NCI-H146 treated with DMSO at 0.1 percent for 48 hours (cell line): ENCODE data around the gene CCDC184.
"Not testable (repeated sequence)": the region's sequence is repeated elsewhere in the genome, so short reads cannot be mapped to it uniquely, and the experiment has no call there.

Source experiments
- DNase-seq: peaks from one replicate; lab custom pipeline; 2025; ENCODE audit not compliant: unreplicated experiment; lab: John Stamatoyannopoulos, UW

Gene CCDC184

GRCh38 chr12:48201516-48201915 lies 18.1 kb downstream of the CCDC184 start:
- no peak for DNase-seq

GRCh38 chr12:48202766-48203165 lies 19.3 kb downstream of the CCDC184 start:
- no peak for DNase-seq

GRCh38 chr12:48203192-48203591 lies 19.7 kb downstream of the CCDC184 start, which contains the start of gene OR10AD1:
OR10AD1 (minus strand) TSS chr12:48203292; CDS start chr12:48203292, 0 bp downstream.
- DNase-seq = no peak

GRCh38 chr12:48209495-48209894 lies 26.1 kb downstream of the CCDC184 start:
- not testable (repeated sequence) for DNase-seq

- no peak for DNase-seq
These were observed 33.3 kb downstream of the CCDC184 start for GRCh38 chr12:48216785-48217184.

- no peak for DNase-seq
These were observed 36.2 kb downstream of the CCDC184 start for GRCh38 chr12:48219631-48220030.

GRCh38 chr12:48220701-48221100 lies 37.3 kb downstream of the CCDC184 start:
- no peak for DNase-seq

GRCh38 chr12:48221645-48222044 lies 38.2 kb downstream of the CCDC184 start:
- DNase-seq = no peak

- DNase-seq = not testable (repeated sequence)
These were observed 41.1 kb downstream of the CCDC184 start for GRCh38 chr12:48224533-48224932.

GRCh38 chr12:48231169-48231958 lies 47.9 kb downstream of the CCDC184 start:
- DNase-seq = not testable (repeated sequence)
